ENCODE measurements around the gene CD109.
"Not testable (repeated sequence)": the region's sequence is repeated elsewhere in the genome, so short reads cannot be mapped to it uniquely, and the experiment has no call there.

CD109 gene

GRCh38 chr6:73680289-73680918 is 15.6 kb upstream of the CD109 start:
- Histone ChIP-seq H4K20me1 (ENCODE audit: insufficient read depth) (no peaks in the 10 kb centered on the region), H3K27ac (no peak overlapping the region), H2AFZ (ENCODE audit: low read depth) (no peak overlapping the region), H3K4me1 (ENCODE audit: low read depth, poor library complexity, severe bottlenecking) (peaks cover 11% of the 10 kb centered on the region), H3K4me3 (IDR thresholded peaks at IDR 0.05; ENCODE audit: insufficient read depth, low read depth, low read length) (no peak overlapping the region), H3K79me2 (ENCODE audit: insufficient read depth, low read depth) (no peaks in the 10 kb centered on the region), H3K4me2 (no peak overlapping the region), H3K27me3 (ENCODE audit: insufficient read depth, low read depth) (no peaks in the 10 kb centered on the region), H3K36me3 (ENCODE audit: insufficient read depth) (no peaks in the 10 kb centered on the region), H3K9ac (no peak overlapping the region)
- TF ChIP-seq, protein P1, sequence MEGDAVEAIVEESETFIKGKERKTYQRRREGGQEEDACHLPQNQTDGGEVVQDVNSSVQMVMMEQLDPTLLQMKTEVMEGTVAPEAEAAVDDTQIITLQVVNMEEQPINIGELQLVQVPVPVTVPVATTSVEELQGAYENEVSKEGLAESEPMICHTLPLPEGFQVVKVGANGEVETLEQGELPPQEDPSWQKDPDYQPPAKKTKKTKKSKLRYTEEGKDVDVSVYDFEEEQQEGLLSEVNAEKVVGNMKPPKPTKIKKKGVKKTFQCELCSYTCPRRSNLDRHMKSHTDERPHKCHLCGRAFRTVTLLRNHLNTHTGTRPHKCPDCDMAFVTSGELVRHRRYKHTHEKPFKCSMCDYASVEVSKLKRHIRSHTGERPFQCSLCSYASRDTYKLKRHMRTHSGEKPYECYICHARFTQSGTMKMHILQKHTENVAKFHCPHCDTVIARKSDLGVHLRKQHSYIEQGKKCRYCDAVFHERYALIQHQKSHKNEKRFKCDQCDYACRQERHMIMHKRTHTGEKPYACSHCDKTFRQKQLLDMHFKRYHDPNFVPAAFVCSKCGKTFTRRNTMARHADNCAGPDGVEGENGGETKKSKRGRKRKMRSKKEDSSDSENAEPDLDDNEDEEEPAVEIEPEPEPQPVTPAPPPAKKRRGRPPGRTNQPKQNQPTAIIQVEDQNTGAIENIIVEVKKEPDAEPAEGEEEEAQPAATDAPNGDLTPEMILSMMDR (conservative IDR thresholded peaks at IDR 0.05; ENCODE audit: low read depth, low read length), result no peak

- not testable (repeated sequence) for H4K20me1 ChIP-seq (ENCODE audit: insufficient read depth); H3K79me2 ChIP-seq (ENCODE audit: insufficient read depth, low read depth); H3K27ac ChIP-seq; H3K4me1 ChIP-seq (ENCODE audit: low read depth, poor library complexity, severe bottlenecking); H3K4me3 ChIP-seq (IDR thresholded peaks at IDR 0.05; ENCODE audit: insufficient read depth, low read depth, low read length); H2AFZ ChIP-seq (ENCODE audit: low read depth); H3K9ac ChIP-seq; H3K27me3 ChIP-seq (ENCODE audit: insufficient read depth, low read depth); H3K36me3 ChIP-seq (ENCODE audit: insufficient read depth); H3K4me2 ChIP-seq
These were observed 12.4 kb upstream of the CD109 start for GRCh38 chr6:73683574-73683973.

DNA sequence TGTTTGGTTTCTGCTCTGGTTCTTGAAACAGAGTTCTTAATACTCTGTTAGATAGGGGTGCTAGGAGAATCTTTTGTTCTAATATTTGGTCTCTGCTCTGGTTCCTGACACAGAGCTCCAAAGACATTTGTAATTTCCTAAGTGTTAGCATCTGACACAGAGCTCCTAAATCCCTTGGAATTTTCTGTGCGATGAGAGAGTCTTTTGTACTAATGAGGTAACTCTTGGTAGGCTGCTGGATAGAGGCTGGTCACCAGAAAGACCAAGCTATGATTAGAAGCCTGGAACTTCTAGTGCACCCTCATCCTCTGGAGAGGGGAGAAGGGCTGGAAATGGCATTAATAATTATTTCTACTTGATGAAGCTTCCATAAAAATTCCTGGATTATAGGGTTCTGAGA is 7.7 kb upstream of the CD109 start:
- H3K4me1 ChIP-seq (ENCODE audit: low read depth, poor library complexity, severe bottlenecking), result no peaks in the 10 kb centered on the region
- no peaks in the 10 kb centered on the region for H4K20me1 ChIP-seq (ENCODE audit: insufficient read depth)
- H3K4me3 ChIP-seq (IDR thresholded peaks at IDR 0.05; ENCODE audit: insufficient read depth, low read depth, low read length), result no peak overlapping the region
- no peaks in the 10 kb centered on the region for H3K27me3 ChIP-seq (ENCODE audit: insufficient read depth, low read depth)
- H3K79me2 ChIP-seq (ENCODE audit: insufficient read depth, low read depth), result no peaks in the 10 kb centered on the region
- H3K4me2 ChIP-seq, result no peak overlapping the region
- H2AFZ ChIP-seq (ENCODE audit: low read depth), result no peak overlapping the region
- TF ChIP-seq, protein P1 (conservative IDR thresholded peaks at IDR 0.05; ENCODE audit: low read depth, low read length), result no peak
- no peak overlapping the region for H3K9ac ChIP-seq
- no peak overlapping the region for H3K27ac ChIP-seq
- H3K36me3 ChIP-seq (ENCODE audit: insufficient read depth), result no peaks in the 10 kb centered on the region

DNA sequence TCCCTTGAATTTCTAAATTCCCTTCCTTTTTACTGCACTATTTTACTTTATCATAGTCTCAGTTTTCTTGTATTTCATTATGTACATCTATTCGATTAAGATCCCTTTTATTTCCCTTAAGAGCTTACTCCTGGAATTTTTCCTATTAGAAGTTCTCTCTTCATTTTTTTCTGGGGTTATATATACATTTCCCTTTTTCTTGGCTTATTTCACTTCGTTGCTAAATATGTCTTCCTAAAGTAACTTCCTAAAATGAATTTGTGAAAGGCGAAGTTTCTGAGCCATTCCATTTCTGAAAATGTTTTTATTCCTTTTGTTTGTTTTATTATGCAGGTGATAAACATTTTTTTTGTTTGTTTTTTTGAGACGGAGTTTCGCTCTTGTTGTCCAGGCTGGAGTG is 5.9 kb upstream of the CD109 start:
- H3K9ac ChIP-seq, result no peak overlapping the region
- no peak overlapping the region for H3K4me2 ChIP-seq
- H4K20me1 ChIP-seq (ENCODE audit: insufficient read depth), result no peaks in the 10 kb centered on the region
- H3K27me3 ChIP-seq (ENCODE audit: insufficient read depth, low read depth), result no peaks in the 10 kb centered on the region
- H3K79me2 ChIP-seq (ENCODE audit: insufficient read depth, low read depth), result no peaks in the 10 kb centered on the region
- no peaks in the 10 kb centered on the region for H3K4me1 ChIP-seq (ENCODE audit: low read depth, poor library complexity, severe bottlenecking)
- no peak overlapping the region for H3K27ac ChIP-seq
- no peaks in the 10 kb centered on the region for H3K36me3 ChIP-seq (ENCODE audit: insufficient read depth)
- H2AFZ ChIP-seq (ENCODE audit: low read depth), result no peak overlapping the region
- no peak overlapping the region for H3K4me3 ChIP-seq (IDR thresholded peaks at IDR 0.05; ENCODE audit: insufficient read depth, low read depth, low read length)
- TF ChIP-seq, protein P1 (conservative IDR thresholded peaks at IDR 0.05; ENCODE audit: low read depth, low read length), result no peak

DNA sequence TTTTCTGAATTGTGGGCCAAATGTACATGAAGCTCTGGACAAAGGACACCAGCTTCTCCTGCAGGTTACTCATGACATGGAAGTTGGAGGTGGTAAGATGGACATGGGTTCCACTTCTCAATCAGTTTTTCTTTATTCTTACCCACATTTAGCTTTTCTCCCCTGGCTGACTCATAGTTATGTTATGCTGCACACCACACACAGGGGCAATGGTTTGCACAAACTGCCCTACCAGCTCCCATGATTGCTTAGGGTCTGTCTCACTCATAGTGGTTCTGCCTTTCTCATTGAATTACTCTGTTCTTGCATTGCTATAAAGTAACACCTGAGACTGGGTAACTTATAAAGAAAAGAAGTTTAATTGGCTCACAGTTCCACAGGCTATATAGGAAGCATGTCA is 4.5 kb upstream of the CD109 start:
- Histone ChIP-seq H3K79me2 (ENCODE audit: insufficient read depth, low read depth) (no peaks in the 10 kb centered on the region), H3K4me3 (IDR thresholded peaks at IDR 0.05; ENCODE audit: insufficient read depth, low read depth, low read length) (no peak overlapping the region), H3K4me2 (no peak overlapping the region), H3K27me3 (ENCODE audit: insufficient read depth, low read depth) (no peaks in the 10 kb centered on the region), H3K4me1 (ENCODE audit: low read depth, poor library complexity, severe bottlenecking) (peaks cover 6% of the 10 kb centered on the region), H3K36me3 (ENCODE audit: insufficient read depth) (no peaks in the 10 kb centered on the region), H3K9ac (no peak overlapping the region), H2AFZ (ENCODE audit: low read depth) (no peak overlapping the region), H3K27ac (no peak overlapping the region), H4K20me1 (ENCODE audit: insufficient read depth) (no peaks in the 10 kb centered on the region)
- TF ChIP-seq, protein P1 (conservative IDR thresholded peaks at IDR 0.05; ENCODE audit: low read depth, low read length), result no peak
